Esophagus muscularis mucosa (tissue), 4 donors: ENCODE data around the gene MRPL47. TPM values are rescaled to one million over a fixed set of nuclear protein-coding genes. Genes with fewer than 3 reads are reported as not detected.
"Not testable (repeated sequence)": the region's sequence is repeated elsewhere in the genome, so short reads cannot be mapped to it uniquely, and the experiment has no call there.

ENCODE experiments used
- DNase-seq: peaks from one replicate; pipeline ENCODE4 v3.0.0-alpha.2; 2017; ENCODE audit errors: extremely low spot score
- H3K27ac ChIP-seq, 4 donors: fragments of 200-600 bp; sonication (generic); replicated peaks in 1 of 4; 1 replicate in 3 of 4; 2 replicates in 1 of 4; pipeline ENCODE4 v1.5.1; 2016 to 2019; ENCODE audit warnings: mild to moderate bottlenecking in 1 of 4
- H3K27me3 ChIP-seq, 4 donors: fragments of 200-600 bp; sonication (generic); one replicate each; pipeline versions ENCODE4 v1.5.1 to v1.6.0; 2016 to 2019
- H3K36me3 ChIP-seq, 4 donors: fragments of 200-600 bp; sonication (generic); one replicate each; pipeline ENCODE4 v1.5.1; 2016 to 2019
- H3K4me1 ChIP-seq, 4 donors: fragments of 200-600 bp; sonication (generic); one replicate each; pipeline ENCODE4 v1.5.1; 2016 to 2019
- H3K4me3 ChIP-seq, 4 donors: fragments of 200-600 bp; sonication (generic); 1 replicate in 2 of 4; 2 replicates in 2 of 4; pipeline ENCODE4 v1.5.1; 2016 to 2019; ENCODE audit warnings: mild to moderate bottlenecking in 4 of 4, moderate library complexity in 1 of 4
- H3K9me3 ChIP-seq, 4 donors: fragments of 200-600 bp; sonication (generic); 1 replicate in 3 of 4; 2 replicates in 1 of 4; pipeline ENCODE4 v1.5.1; 2016 to 2019
- CTCF ChIP-seq, 3 experiments: fragments of 200-600 bp in 2 of 3; fragments of 450-650 bp in 1 of 3; sonication (generic) in 2 of 3; IDR thresholded peaks; one replicate each; pipeline ENCODE4 v1.5.1; 2017 to 2019; ENCODE audit warnings: antibody characterized with exemption in 3 of 3, mild to moderate bottlenecking in 2 of 3, moderate library complexity in 1 of 3
- EP300 ChIP-seq: sonication (generic); formaldehyde crosslinking; IDR thresholded peaks from one replicate; pipeline ENCODE4 v1.6.1; 2017; ENCODE audit warnings: antibody characterized with exemption
- POLR2A ChIP-seq: fragments of 450-650 bp; IDR thresholded peaks from one replicate; pipeline ENCODE4 v1.6.1; 2017; ENCODE audit warnings: antibody characterized with exemption, moderate library complexity, mild to moderate bottlenecking, low read depth
- POLR2AphosphoS5 ChIP-seq, 2 donors: sonication (generic); formaldehyde crosslinking; IDR thresholded peaks; one replicate each; pipeline ENCODE4 v1.6.1; 2017; ENCODE audit warnings: antibody characterized with exemption in 2 of 2
- WGBS: methylation state at CpG from one replicate; pipeline ENCODE4 v1.1.5; 2018; 5-methylcytosine and 5-hydroxymethylcytosine counted together
- intact Hi-C: fragments of 100-400 bp; cut with DNase I; formaldehyde crosslinking; loops from one replicate; pipeline ENCODE4 v1.15.1; 2023
- total RNA-seq, 4 donors: library from RNA; depleted of rRNA; stranded (reverse); fragments of >200 nt; gene quantifications; one replicate each; pipeline versions ENCODE4 v1.1.0 to v1.2.1, GENCODE V29; 2016

The MRPL47 gene
- total RNA-seq, 4 donors from 2014 or later = 24.4 to 33.6 (median 30.6) TPM

- no peak for DNase-seq
- Histone ChIP-seq H3K36me3 (no peaks in the 10 kb centered on the region), H3K4me3 (no peak overlapping the region), H3K9me3 (no peaks in the 10 kb centered on the region), H3K4me1 (no peaks in the 10 kb centered on the region), H3K27ac (no peak overlapping the region), H3K27me3 (no peaks in the 10 kb centered on the region)
- TF ChIP-seq EP300 (no peak), POLR2AphosphoS5 (IDR thresholded peaks at IDR 0.05) (no peak), CTCF (IDR thresholded peaks at IDR 0.05) (no peak), POLR2A (no peak)
- WGBS = 80% methylated on average over 3 of the region's 3 CpGs
- intact Hi-C loops = no loop called here
These were observed 41.7 kb upstream of the MRPL47 start for GRCh38 chr3:179646177-179646576.

GRCh38 chr3:179643837-179644236, 39.4 kb upstream of the MRPL47 start:
- 91% methylated on average over 8 of the region's 8 CpGs for WGBS

GRCh38 chr3:179642871-179643270, 38.4 kb upstream of the MRPL47 start:
- no peaks in the 10 kb centered on the region for H3K36me3 ChIP-seq
- intact Hi-C loops = no loop called here

More at GRCh38 chr3:179643837-179644236, 39.4 kb upstream of the MRPL47 start:
- DNase-seq, H3K9me3 ChIP-seq, H3K36me3 ChIP-seq, intact Hi-C loops, H3K4me1 ChIP-seq, H3K4me3 ChIP-seq, H3K27me3 ChIP-seq, H3K27ac ChIP-seq: not testable (repeated sequence)

GRCh38 chr3:179640469-179640868, 36.0 kb upstream of the MRPL47 start:
- H3K4me3 ChIP-seq = no peak overlapping the region
- TF ChIP-seq EP300 = no peak
- TF ChIP-seq POLR2A = no peak
- no peak for TF ChIP-seq POLR2AphosphoS5 (IDR thresholded peaks at IDR 0.05)
- WGBS = 94% methylated on average over 1 of the region's 1 CpG
- no peaks in the 10 kb centered on the region for H3K27me3 ChIP-seq
- intact Hi-C loops = no loop called here
- no peaks in the 10 kb centered on the region for H3K4me1 ChIP-seq
- H3K27ac ChIP-seq = no peak overlapping the region
- no peak for DNase-seq
- no peaks in the 10 kb centered on the region for H3K9me3 ChIP-seq
- H3K36me3 ChIP-seq = no peaks in the 10 kb centered on the region

More at GRCh38 chr3:179642871-179643270, 38.4 kb upstream of the MRPL47 start:
- Histone ChIP-seq H3K4me1 (no peaks in the 10 kb centered on the region), H3K4me3 (no peak overlapping the region), H3K9me3 (no peaks in the 10 kb centered on the region), H3K27me3 (no peaks in the 10 kb centered on the region), H3K27ac (no peak overlapping the region)
- no peak for DNase-seq
- TF ChIP-seq EP300 (no peak), CTCF (IDR thresholded peaks at IDR 0.05) (no peak), POLR2AphosphoS5 (IDR thresholded peaks at IDR 0.05) (no peak), POLR2A (no peak)
- 96% methylated on average over 3 of the region's 3 CpGs for WGBS

GRCh38 chr3:179630753-179631451, 26.5 kb upstream of the MRPL47 start:
- 68% methylated on average over 3 of the region's 3 CpGs for WGBS
- Histone ChIP-seq H3K4me3 (no peak overlapping the region), H3K36me3 (peaks cover 0 to 13% (median 3%) of the 10 kb centered on the region in 4 donors), H3K27me3 (no peaks in the 10 kb centered on the region), H3K27ac (no peak overlapping the region), H3K9me3 (no peaks in the 10 kb centered on the region), H3K4me1 (no peaks in the 10 kb centered on the region)
- intact Hi-C loops = no loop called here
- no peak for TF ChIP-seq EP300
- no peak for TF ChIP-seq POLR2A
- no peak for TF ChIP-seq POLR2AphosphoS5 (IDR thresholded peaks at IDR 0.05)
- TF ChIP-seq CTCF (IDR thresholded peaks at IDR 0.05) = no peak
- no peak for DNase-seq
